Upper lobe of left lung (tissue), 6 donors: ENCODE measurements around the gene PPP5C. TPM values are rescaled to one million over a fixed set of nuclear protein-coding genes. Genes with fewer than 3 reads are reported as not detected.
"Not testable (repeated sequence)": the region's sequence is repeated elsewhere in the genome, so short reads cannot be mapped to it uniquely, and the experiment has no call there.

Experiments
- ATAC-seq, 2 donors: fragments of 200-7000 bp; cut with Tn5 transposase; one replicate each; pipeline ENCODE4 v1.9.1; 2022; ENCODE audit warnings: mild to moderate bottlenecking in 2 of 2, moderate library complexity in 2 of 2; ENCODE audit not compliant: low FRiP score in 2 of 2
- DNase-seq, 2 donors: peaks; one replicate each; pipeline ENCODE4 v3.0.0-alpha.2; 2019 to 2020
- H3K27ac ChIP-seq, 4 donors: fragments of 200-600 bp; sonication (generic); one replicate each; pipeline ENCODE4 v1.5.1; 2016 to 2019
- H3K27me3 ChIP-seq, 4 donors: fragments of 200-600 bp; sonication (generic); one replicate each; pipeline ENCODE4 v1.5.1; 2017 to 2019
- H3K36me3 ChIP-seq, 4 donors: fragments of 200-600 bp; sonication (generic); one replicate each; pipeline ENCODE4 v1.5.1; 2016 to 2019
- H3K4me1 ChIP-seq, 4 donors: fragments of 200-600 bp; sonication (generic); one replicate each; pipeline ENCODE4 v1.5.1; 2018 to 2019
- H3K4me3 ChIP-seq, 4 donors: fragments of 200-600 bp; sonication (generic); one replicate each; pipeline ENCODE4 v1.5.1; 2017 to 2019; ENCODE audit warnings: mild to moderate bottlenecking in 2 of 4, moderate library complexity in 1 of 4
- H3K9me3 ChIP-seq, 4 donors: fragments of 200-600 bp; sonication (generic); one replicate each; pipeline ENCODE4 v1.5.1; 2018 to 2019
- EP300 ChIP-seq, 4 donors: sonication (generic); formaldehyde crosslinking; IDR thresholded peaks; one replicate each; pipeline ENCODE4 v1.5.1; 2017; ENCODE audit warnings: antibody characterized with exemption in 4 of 4, control low read depth in 2 of 4
- POLR2A ChIP-seq, 4 donors: fragments of 450-650 bp; IDR thresholded peaks; one replicate each; pipeline ENCODE4 v1.5.1; 2016 to 2017; ENCODE audit warnings: antibody characterized with exemption in 4 of 4, mild to moderate bottlenecking in 2 of 4
- POLR2AphosphoS5 ChIP-seq, 2 donors: sonication (generic); formaldehyde crosslinking; IDR thresholded peaks; one replicate each; pipeline ENCODE4 v1.5.1; 2017; ENCODE audit warnings: antibody characterized with exemption in 2 of 2
- WGBS, 2 donors: methylation state at CpG; one replicate each; pipeline ENCODE4 v1.1.5; 2017 to 2018; 5-methylcytosine and 5-hydroxymethylcytosine counted together
- total RNA-seq, 6 donors: library from RNA; depleted of rRNA in 4 of 6; stranded (reverse); fragments of >200 nt in 4 of 6; gene quantifications; one replicate each; pipeline versions ENCODE4 v1.1.0 to v1.2.1, GENCODE V29; 2016 to 2021
- TF ChIP-seq, protein P1 (sequence below), 6 experiments: fragments of 450-650 bp in 4 of 6; fragments of 200-600 bp in 2 of 6; sonication (generic) in 2 of 6; IDR thresholded peaks; one replicate each; pipeline ENCODE4 v1.5.1; 2016 to 2019; ENCODE audit warnings: antibody characterized with exemption in 6 of 6
- donor health status: DM: no; HTN: no; CAD: no; lungs with moderate emphysema.
- donor health status: DM: no; HTN: yes; CAD: no; lungs with severe emphysema.

The PPP5C gene
- total RNA-seq, 6 donors from 2014 or later: 54.7 to 120 (median 66.0) TPM

DNA sequence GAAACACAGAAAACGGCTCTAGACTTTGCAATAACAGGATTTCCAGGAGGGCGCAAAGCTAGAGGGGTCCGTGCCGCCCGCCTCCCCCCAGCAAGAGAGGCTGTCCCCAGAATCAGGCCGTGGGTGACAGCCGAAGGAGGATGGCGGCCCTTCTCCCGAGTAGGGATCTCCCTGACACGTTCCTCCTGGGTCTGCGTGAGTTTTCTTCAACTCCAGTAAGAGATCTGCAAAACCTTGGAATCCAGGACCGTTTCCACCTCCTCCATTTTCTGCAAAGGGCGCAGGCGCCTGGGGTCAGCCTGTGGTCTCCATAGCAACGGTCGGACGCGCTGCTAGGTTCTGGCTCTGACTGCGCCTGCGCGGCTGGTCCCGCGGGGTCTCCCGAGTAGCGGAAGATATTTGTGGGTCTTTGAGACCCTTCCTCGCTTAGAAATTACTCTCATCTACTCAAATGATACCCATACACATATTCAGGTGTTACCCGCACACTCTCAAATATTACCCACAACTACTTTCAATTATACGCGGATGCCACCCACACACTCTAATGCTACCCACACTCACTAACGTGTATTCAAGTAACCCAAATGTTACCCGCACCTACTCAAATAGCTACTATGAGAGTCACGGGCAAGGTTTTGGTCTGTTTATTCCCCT lies 79.7 kb downstream of the PPP5C start:
- Histone ChIP-seq H3K27ac (peak overlapping the region in 2 of 4 donors; percentile 18 to 55), H3K36me3 (no peaks in the 10 kb centered on the region), H3K4me3 (peak overlapping the region in 3 of 4 donors; percentile 45 to 54 (median 50)), H3K4me1 (peaks cover 0 to 22% (median 11%) of the 10 kb centered on the region in 4 donors), H3K9me3 (no peaks in the 10 kb centered on the region), H3K27me3 (peaks cover 0 to 3% (median 0%) of the 10 kb centered on the region in 4 donors)
- WGBS, 2 donors: 3 to 4% methylated on average over 15 to 32 of the region's 32 CpGs
- TF ChIP-seq POLR2A (IDR thresholded peaks at IDR 0.05): no peak
- TF ChIP-seq, protein P1, sequence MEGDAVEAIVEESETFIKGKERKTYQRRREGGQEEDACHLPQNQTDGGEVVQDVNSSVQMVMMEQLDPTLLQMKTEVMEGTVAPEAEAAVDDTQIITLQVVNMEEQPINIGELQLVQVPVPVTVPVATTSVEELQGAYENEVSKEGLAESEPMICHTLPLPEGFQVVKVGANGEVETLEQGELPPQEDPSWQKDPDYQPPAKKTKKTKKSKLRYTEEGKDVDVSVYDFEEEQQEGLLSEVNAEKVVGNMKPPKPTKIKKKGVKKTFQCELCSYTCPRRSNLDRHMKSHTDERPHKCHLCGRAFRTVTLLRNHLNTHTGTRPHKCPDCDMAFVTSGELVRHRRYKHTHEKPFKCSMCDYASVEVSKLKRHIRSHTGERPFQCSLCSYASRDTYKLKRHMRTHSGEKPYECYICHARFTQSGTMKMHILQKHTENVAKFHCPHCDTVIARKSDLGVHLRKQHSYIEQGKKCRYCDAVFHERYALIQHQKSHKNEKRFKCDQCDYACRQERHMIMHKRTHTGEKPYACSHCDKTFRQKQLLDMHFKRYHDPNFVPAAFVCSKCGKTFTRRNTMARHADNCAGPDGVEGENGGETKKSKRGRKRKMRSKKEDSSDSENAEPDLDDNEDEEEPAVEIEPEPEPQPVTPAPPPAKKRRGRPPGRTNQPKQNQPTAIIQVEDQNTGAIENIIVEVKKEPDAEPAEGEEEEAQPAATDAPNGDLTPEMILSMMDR (IDR thresholded peaks at IDR 0.05): no peak
- no peak for TF ChIP-seq EP300 (IDR thresholded peaks at IDR 0.05)
- no peak for TF ChIP-seq POLR2AphosphoS5 (IDR thresholded peaks at IDR 0.05)
- ATAC-seq (peak; percentile 72 to 83), DNase-seq (peak; percentile 70 to 88)

GRCh38 chr19:46427518-46428045 lies 80.7 kb downstream of the PPP5C start:
- DNase-seq (no peak), ATAC-seq (no peak)
- Histone ChIP-seq H3K27ac (no peak overlapping the region), H3K27me3 (peaks cover 0 to 3% (median 0%) of the 10 kb centered on the region in 4 donors), H3K4me3 (no peak overlapping the region), H3K4me1 (peaks cover 0 to 22% (median 11%) of the 10 kb centered on the region in 4 donors), H3K9me3 (no peaks in the 10 kb centered on the region), H3K36me3 (no peaks in the 10 kb centered on the region)
- TF ChIP-seq POLR2AphosphoS5 (IDR thresholded peaks at IDR 0.05) (no peak), EP300 (IDR thresholded peaks at IDR 0.05) (no peak), POLR2A (IDR thresholded peaks at IDR 0.05) (no peak)
- TF ChIP-seq, protein P1 (IDR thresholded peaks at IDR 0.05): no peak
- 82 to 85% methylated on average over 17 of the region's 17 CpGs for whole genome bisulfite sequencing, 2 donors

GRCh38 chr19:46428239-46429135 lies 81.6 kb downstream of the PPP5C start, which contains the start of gene PNMA8C:
Gene PNMA8C (minus strand): TSS chr19:46428936. CDS start chr19:46428359, 577 bp downstream.
- H3K27ac ChIP-seq: no peak within 1 kb of the TSS
- no peaks in the 10 kb centered on the region for H3K9me3 ChIP-seq
- peak within 1 kb of the TSS in 1 of 4 donors; percentile 3 for H3K4me3 ChIP-seq
- DNase-seq (peak; percentile 22 to 87), ATAC-seq (peak in 1 of 2 donors; percentile 67)
- TF ChIP-seq, protein P1 (IDR thresholded peaks at IDR 0.05): no peak
- TF ChIP-seq EP300 (IDR thresholded peaks at IDR 0.05): no peak
- TF ChIP-seq POLR2A (IDR thresholded peaks at IDR 0.05): no peak
- TF ChIP-seq POLR2AphosphoS5 (IDR thresholded peaks at IDR 0.05): no peak
- WGBS, 2 donors: 19 to 35% methylated on average over 10 to 50 of the region's 52 CpGs
- peaks cover 0 to 22% (median 11%) of the 10 kb centered on the region in 4 donors for H3K4me1 ChIP-seq
- no peaks in the 10 kb centered on the region for H3K36me3 ChIP-seq
- H3K27me3 ChIP-seq: peaks cover 0 to 3% (median 0%) of the 10 kb centered on the region in 4 donors

DNA sequence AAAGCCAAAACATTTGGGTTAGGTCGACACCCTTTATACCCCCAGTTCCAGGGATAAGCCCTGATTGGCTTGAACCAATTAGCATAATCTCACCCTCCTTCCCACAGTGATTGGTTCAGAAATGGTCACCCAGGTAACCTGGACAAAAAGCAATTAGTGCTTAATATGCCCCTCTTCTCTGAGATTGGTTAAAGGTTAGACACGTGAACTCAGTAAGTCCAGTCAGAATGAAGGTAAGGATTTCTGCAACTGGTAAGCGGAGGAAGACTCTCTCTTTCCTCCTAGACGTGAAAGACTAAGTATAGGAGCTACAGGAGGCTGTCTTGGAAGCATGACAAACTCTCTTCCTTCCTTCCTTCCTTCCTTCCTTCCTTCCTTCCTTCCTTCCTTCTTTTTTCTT lies 83.1 kb downstream of the PPP5C start:
- DNase-seq (no peak), ATAC-seq (no peak)
- WGBS, 2 donors: 70 to 76% methylated on average over 4 of the region's 4 CpGs
- Histone ChIP-seq H3K4me3 (no peak overlapping the region), H3K27ac (no peak overlapping the region), H3K36me3 (no peaks in the 10 kb centered on the region), H3K4me1 (peaks cover 0 to 22% (median 11%) of the 10 kb centered on the region in 4 donors), H3K9me3 (no peaks in the 10 kb centered on the region), H3K27me3 (peaks cover 0 to 3% (median 0%) of the 10 kb centered on the region in 4 donors)
- TF ChIP-seq EP300 (IDR thresholded peaks at IDR 0.05) (no peak), POLR2AphosphoS5 (IDR thresholded peaks at IDR 0.05) (no peak)

DNA sequence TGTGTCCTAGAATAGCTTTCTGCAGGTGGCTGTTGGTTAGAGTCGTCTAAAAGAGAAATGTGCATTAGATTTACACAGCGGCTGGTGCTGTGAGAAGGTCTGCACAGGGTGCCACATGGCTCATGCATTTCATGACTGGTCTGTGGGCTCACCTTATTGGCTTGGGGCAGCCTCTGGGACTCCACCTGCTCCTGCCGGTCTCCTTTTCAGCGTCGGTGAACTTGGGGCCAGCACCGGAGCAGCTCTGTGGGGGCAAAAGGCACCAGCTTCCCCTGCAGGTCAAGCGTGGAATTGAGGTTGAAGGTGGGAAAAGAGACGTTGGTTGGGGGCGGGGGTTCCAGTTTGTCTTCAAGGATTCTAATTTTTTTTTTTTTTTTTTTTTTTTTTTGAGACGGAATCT lies 84.9 kb downstream of the PPP5C start:
- 33 to 37% methylated on average over 10 of the region's 10 CpGs for WGBS, 2 donors
- no peak overlapping the region for H3K27ac ChIP-seq
- TF ChIP-seq EP300 (IDR thresholded peaks at IDR 0.05) (no peak), POLR2AphosphoS5 (IDR thresholded peaks at IDR 0.05) (no peak)
- TF ChIP-seq, protein P1 (IDR thresholded peaks at IDR 0.05): peak in 1 of 6 experiments; percentile 13
- ATAC-seq (no peak), DNase-seq (no peak)
- H3K27me3 ChIP-seq: peaks cover 0 to 3% (median 0%) of the 10 kb centered on the region in 4 donors
- H3K36me3 ChIP-seq: no peaks in the 10 kb centered on the region
- H3K4me1 ChIP-seq: peaks cover 0 to 13% (median 6%) of the 10 kb centered on the region in 4 donors
- no peaks in the 10 kb centered on the region for H3K9me3 ChIP-seq
- no peak overlapping the region for H3K4me3 ChIP-seq

GRCh38 chr19:46433470-46433869 lies 86.6 kb downstream of the PPP5C start:
- not testable (repeated sequence) for H3K4me1 ChIP-seq, H3K4me3 ChIP-seq, H3K36me3 ChIP-seq, H3K27me3 ChIP-seq, DNase-seq, H3K9me3 ChIP-seq, H3K27ac ChIP-seq, ATAC-seq
- 72 to 76% methylated on average over 7 of the region's 7 CpGs for WGBS, 2 donors
